GM10248 (cell line): Measurements from ENCODE around the gene PDE4B.
"Not testable (repeated sequence)": the region's sequence is repeated elsewhere in the genome, so short reads cannot be mapped to it uniquely, and the experiment has no call there.

Experiments used
- CTCF ChIA-PET: fragments of 300-600 bp; sonication (Branson Sonifier 250); formaldehyde crosslinking; extraction: SDS; loops from one replicate; lab custom pipeline; 2021; ENCODE audit warnings: antibody characterized with exemption; lab: Yijun Ruan, JAX
- POLR2A ChIA-PET: fragments of 350-650 bp; sonication (Branson Sonifier 250); formaldehyde crosslinking; extraction: SDS; loops from one replicate; lab custom pipeline; 2020; ENCODE audit warnings: antibody characterized with exemption; lab: Yijun Ruan, JAX
- DNase-seq: peaks from one replicate; pipeline ENCODE4 v3.0.0; 2012; ENCODE audit errors: extremely low spot score
- TF ChIP-seq, protein P1 (sequence below): IDR thresholded peaks from 2 replicates; pipeline ENCODE4 v1.5.1; 2012; ENCODE audit warnings: mild to moderate bottlenecking, low read depth; ENCODE audit errors: extremely low read depth, missing control alignments, control extremely low read depth

The PDE4B gene

DNA sequence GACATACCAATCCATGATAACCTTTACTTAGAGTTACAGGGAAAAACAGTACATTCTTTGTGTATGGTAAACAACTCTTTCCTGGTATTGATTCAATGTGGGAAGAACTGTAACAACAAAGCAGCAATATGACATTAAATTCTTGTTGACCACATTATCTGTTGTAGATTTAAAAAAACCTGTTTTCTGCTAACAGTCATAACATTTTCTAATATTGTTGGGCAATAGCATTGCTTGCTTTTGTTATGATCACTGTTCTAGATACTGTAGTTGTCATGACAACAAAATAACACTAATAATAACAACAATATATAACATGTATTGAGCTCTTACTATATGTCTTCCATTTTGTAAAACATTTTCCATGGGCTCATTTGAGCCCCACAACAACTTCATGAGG is 54.2 kb downstream of the PDE4B start:
- TF ChIP-seq, protein P1, sequence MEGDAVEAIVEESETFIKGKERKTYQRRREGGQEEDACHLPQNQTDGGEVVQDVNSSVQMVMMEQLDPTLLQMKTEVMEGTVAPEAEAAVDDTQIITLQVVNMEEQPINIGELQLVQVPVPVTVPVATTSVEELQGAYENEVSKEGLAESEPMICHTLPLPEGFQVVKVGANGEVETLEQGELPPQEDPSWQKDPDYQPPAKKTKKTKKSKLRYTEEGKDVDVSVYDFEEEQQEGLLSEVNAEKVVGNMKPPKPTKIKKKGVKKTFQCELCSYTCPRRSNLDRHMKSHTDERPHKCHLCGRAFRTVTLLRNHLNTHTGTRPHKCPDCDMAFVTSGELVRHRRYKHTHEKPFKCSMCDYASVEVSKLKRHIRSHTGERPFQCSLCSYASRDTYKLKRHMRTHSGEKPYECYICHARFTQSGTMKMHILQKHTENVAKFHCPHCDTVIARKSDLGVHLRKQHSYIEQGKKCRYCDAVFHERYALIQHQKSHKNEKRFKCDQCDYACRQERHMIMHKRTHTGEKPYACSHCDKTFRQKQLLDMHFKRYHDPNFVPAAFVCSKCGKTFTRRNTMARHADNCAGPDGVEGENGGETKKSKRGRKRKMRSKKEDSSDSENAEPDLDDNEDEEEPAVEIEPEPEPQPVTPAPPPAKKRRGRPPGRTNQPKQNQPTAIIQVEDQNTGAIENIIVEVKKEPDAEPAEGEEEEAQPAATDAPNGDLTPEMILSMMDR: no peak
- CTCF ChIA-PET: interaction anchor here (1.2 to 1.8 kb wide), 3 partner anchors 9 to 14 kb away, joined by 3 to 9 read pairs (median 4); no protein-coding TSS in a partner anchor
- DNase-seq: no peak
- POLR2A ChIA-PET: no interaction called here

- TF ChIP-seq, protein P1: no peak
- POLR2A ChIA-PET: no interaction called here
- DNase-seq: no peak
- CTCF ChIA-PET: no interaction called here
Measured at GRCh38 chr1:65850281-65850680, 57.6 kb downstream of the PDE4B start.

DNA sequence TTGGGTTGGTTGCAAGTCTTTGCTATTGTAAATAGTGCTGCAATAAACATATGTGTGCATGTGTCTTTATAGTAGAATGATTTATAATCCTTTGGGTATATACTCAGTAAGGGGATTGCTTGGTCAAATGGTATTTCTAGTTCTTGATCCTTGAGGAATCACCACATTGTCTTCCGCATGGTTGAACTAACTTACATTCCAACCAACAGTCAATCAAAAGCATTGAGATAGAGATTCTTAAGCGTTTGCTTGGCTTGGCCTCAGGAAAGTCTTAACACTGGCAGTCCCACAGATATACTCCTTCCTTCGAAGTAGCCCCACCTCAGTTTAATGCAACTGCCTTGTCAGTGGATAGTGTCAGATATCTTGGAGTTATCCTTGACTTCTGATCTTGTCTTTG is 63.9 kb downstream of the PDE4B start:
- POLR2A ChIA-PET, DNase-seq, CTCF ChIA-PET: not testable (repeated sequence)

- TF ChIP-seq, protein P1: no peak
- POLR2A ChIA-PET: no interaction called here
- peak; percentile 9 for DNase-seq
- CTCF ChIA-PET: interaction anchor here (1.4 kb wide), 1 partner anchor 22 kb away, joined by 3 read pairs; no protein-coding TSS in a partner anchor
Measured at GRCh38 chr1:65866439-65866838, 73.7 kb downstream of the PDE4B start.

- ChIA-PET POLR2A (no interaction called here), CTCF (interaction anchor here (1.2 kb wide), 1 partner anchor 17 kb away, joined by 3 read pairs; no protein-coding TSS in a partner anchor)
- TF ChIP-seq, protein P1: no peak
- no peak for DNase-seq
Measured at GRCh38 chr1:65872301-65872700, 79.6 kb downstream of the PDE4B start.

DNA sequence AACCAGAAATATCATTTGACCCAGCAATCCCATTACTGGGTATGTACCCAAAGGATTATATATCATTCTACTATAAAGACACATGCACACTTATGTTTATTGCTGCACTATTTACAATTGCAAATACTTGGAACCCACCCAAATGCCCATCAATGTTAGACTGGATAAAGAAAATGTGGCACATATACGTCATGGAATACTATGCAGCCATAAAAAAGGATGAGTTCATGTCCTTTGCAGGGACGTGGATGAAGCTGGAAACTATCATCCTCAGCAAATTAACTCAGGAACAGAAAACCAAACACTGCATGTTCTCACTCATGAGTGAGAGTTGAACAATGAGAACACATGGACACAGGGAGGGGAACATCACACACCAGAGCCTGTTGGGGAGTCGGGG is 85.6 kb downstream of the PDE4B start:
- DNase-seq, CTCF ChIA-PET, POLR2A ChIA-PET: not testable (repeated sequence)

- POLR2A ChIA-PET: no interaction called here
- TF ChIP-seq, protein P1: no peak
- CTCF ChIA-PET: no interaction called here
- DNase-seq: no peak
Measured at GRCh38 chr1:65880611-65881010, 87.9 kb downstream of the PDE4B start.

- no peak for DNase-seq
- TF ChIP-seq, protein P1: no peak
- POLR2A ChIA-PET: no interaction called here
- CTCF ChIA-PET: no interaction called here
Measured at GRCh38 chr1:65881067-65881594, 88.4 kb downstream of the PDE4B start.
